Stomach (tissue), 4 donors: ENCODE data around the gene HLA-F.

ENCODE experiments used
- POLR2A ChIP-seq, 4 donors: fragments of 450-650 bp; IDR thresholded peaks; one replicate each; pipeline ENCODE4 v1.6.1; 2016; ENCODE audit warnings: antibody characterized with exemption in 4 of 4, control low read depth in 2 of 4, mild to moderate bottlenecking in 1 of 4, moderate library complexity in 1 of 4
- POLR2AphosphoS5 ChIP-seq, 3 donors: sonication (generic); formaldehyde crosslinking; IDR thresholded peaks; one replicate each; pipeline ENCODE4 v1.6.1; 2016; ENCODE audit warnings: antibody characterized with exemption in 3 of 3

DNA sequence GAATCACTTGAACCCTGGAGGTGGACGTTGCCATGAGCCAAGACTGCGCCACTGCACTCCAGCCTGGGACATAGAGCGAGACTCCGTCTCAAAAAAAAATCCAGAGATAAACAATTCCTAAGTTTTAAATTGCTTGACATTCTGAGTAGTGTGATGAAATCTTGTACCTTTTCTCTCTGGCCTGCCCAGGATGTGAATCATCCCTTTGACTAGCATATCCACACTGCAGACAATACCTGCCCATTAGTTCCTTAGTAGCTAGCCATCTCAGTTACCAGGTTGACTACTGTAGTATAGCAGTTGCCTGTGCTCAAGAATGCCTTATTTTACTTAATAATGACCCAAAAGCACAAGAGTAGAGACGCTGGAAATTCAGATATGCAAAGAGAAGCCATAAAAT is 45.1 kb upstream of the HLA-F start:
- no peak for TF ChIP-seq POLR2AphosphoS5 (IDR thresholded peaks at IDR 0.05)
- TF ChIP-seq POLR2A (IDR thresholded peaks at IDR 0.05): no peak
